CD4-positive, alpha-beta T cell treated with Interleukin-12 subunit alpha and Interleukin-12 subunit beta, for 1 hour (primary cell): ENCODE results near the gene DPH5.

Source experiments
- DNase-seq: peaks from one replicate; pipeline ENCODE4 v3.0.0-alpha.2; 2020

DPH5 gene

GRCh38 chr1:101029184-101029583 lies 3.6 kb upstream of the DPH5 start:
- DNase-seq = no peak

- DNase-seq = no peak
Observed at GRCh38 chr1:101028466-101028865, 2.9 kb upstream of the DPH5 start.

GRCh38 chr1:101027194-101027772 lies 1.7 kb upstream of the DPH5 start:
- no peak for DNase-seq

GRCh38 chr1:101026430-101026788 lies 825 bp upstream of the DPH5 start:
- DNase-seq = no peak

- peak; percentile 31 for DNase-seq
Observed at GRCh38 chr1:101025283-101025656, 314 bp downstream of the DPH5 start.

- DNase-seq = no peak
Observed at GRCh38 chr1:101022294-101022693, 3.3 kb downstream of the DPH5 start.

- no peak for DNase-seq
Observed at GRCh38 chr1:101017448-101017847, 8.1 kb downstream of the DPH5 start.

GRCh38 chr1:101013776-101014175 lies 11.8 kb downstream of the DPH5 start:
- no peak for DNase-seq

- no peak for DNase-seq
Observed at GRCh38 chr1:101008229-101008834, 17.3 kb downstream of the DPH5 start.

- DNase-seq = no peak
Observed at GRCh38 chr1:101006553-101006952, 19.0 kb downstream of the DPH5 start.

- peak; percentile 33 for DNase-seq
Observed at GRCh38 chr1:101005871-101006270, 19.7 kb downstream of the DPH5 start.

- peak; percentile 27 for DNase-seq
Observed at GRCh38 chr1:101005183-101005582, 20.4 kb downstream of the DPH5 start.

GRCh38 chr1:101004670-101005069 lies 20.9 kb downstream of the DPH5 start:
- no peak for DNase-seq

- no peak for DNase-seq
Observed at GRCh38 chr1:101004061-101004460, 21.5 kb downstream of the DPH5 start.

- DNase-seq = no peak
Observed at GRCh38 chr1:101003012-101003650, 22.5 kb downstream of the DPH5 start.

GRCh38 chr1:101002551-101002950 lies 23.0 kb downstream of the DPH5 start:
- DNase-seq = no peak

- no peak for DNase-seq
Observed at GRCh38 chr1:101000131-101000873, 25.3 kb downstream of the DPH5 start.

- no peak for DNase-seq
Observed at GRCh38 chr1:100998426-100998825, 27.2 kb downstream of the DPH5 start.

GRCh38 chr1:100995198-100995988 lies 30.2 kb downstream of the DPH5 start:
- DNase-seq = no peak

- no peak for DNase-seq
Observed at GRCh38 chr1:100989306-100990077, 36.1 kb downstream of the DPH5 start.

- no peak for DNase-seq
Observed at GRCh38 chr1:100988121-100988520, 37.5 kb downstream of the DPH5 start.

GRCh38 chr1:100982793-100983192 lies 42.8 kb downstream of the DPH5 start:
- no peak for DNase-seq
